GM12878 (cell line): ENCODE results near the gene PLPPR1. TPM values are rescaled to one million over a fixed set of nuclear protein-coding genes. Genes with fewer than 3 reads are reported as not detected.

ENCODE experiments used
- ATAC-seq: fragments of 200-7000 bp; cut with Tn5 transposase; 3 replicates; pipeline ENCODE4 v1.9.1; 2020; ENCODE audit warnings: mild to moderate bottlenecking, moderate library complexity
- BruUV-seq: library from RNA; stranded (reverse); fragments of 400-500 nt; replicated peaks from 2 replicates; lab custom pipeline; 2021; lab: Mats Ljungman, UMichigan
- CTCF ChIA-PET: fragments of 300-600 bp; sonication (Branson Sonifier 250); formaldehyde crosslinking; extraction: SDS; loops from one replicate; lab custom pipeline; 2021; ENCODE audit warnings: inconsistent platforms; lab: Yijun Ruan, JAX
- POLR2A ChIA-PET: fragments of 350-600 bp; formaldehyde crosslinking; extraction: SDS; loops from one replicate; lab custom pipeline; 2021; ENCODE audit warnings: inconsistent platforms; lab: Charles Lee
- RAD21 ChIA-PET: fragments of 300-600 bp; sonication (Branson Sonifier 250); formaldehyde crosslinking; loops from one replicate; lab custom pipeline; 2023; ENCODE audit warnings: antibody characterized with exemption; ENCODE audit not compliant: unreplicated experiment; lab: Charles Lee
- SMC1A ChIA-PET: fragments of 300-600 bp; sonication (Branson Sonifier 250); formaldehyde crosslinking; loops from one replicate; lab custom pipeline; 2023; ENCODE audit not compliant: unreplicated experiment, uncharacterized antibody; lab: Charles Lee
- DNase-seq: peaks from one replicate; pipeline ENCODE4 v3.0.0-alpha.2; 2011; ENCODE audit warnings: low read depth, low spot score
- FAIRE-seq: peaks from 3 replicates; lab custom pipeline; 2011; peaks lifted over from hg19 to GRCh38; lab: Jason Lieb, UNC
- H2AFZ ChIP-seq: 2 replicates; pipeline ENCODE4 v1.6.0; 2011; ENCODE audit warnings: low read depth, low read length, control low read depth; ENCODE audit not compliant: control insufficient read depth
- H3K27ac ChIP-seq: 2 replicates; pipeline ENCODE4 v1.5.1; 2011; ENCODE audit warnings: control low read depth; ENCODE audit not compliant: control insufficient read depth, insufficient read depth
- H3K27me3 ChIP-seq, 2 experiments: replicated peaks in 1 of 2; 2 replicates each; pipeline versions ENCODE4 v1.6.0 to v1.6.1; 2011; ENCODE audit warnings: low read length in 1 of 2; ENCODE audit not compliant: control insufficient read depth in 2 of 2, insufficient read depth in 2 of 2
- H3K36me3 ChIP-seq, 2 experiments: 2 replicates each; pipeline ENCODE4 v1.5.1; 2011; ENCODE audit warnings: low read length in 1 of 2; ENCODE audit not compliant: control insufficient read depth in 2 of 2, insufficient read depth in 2 of 2
- H3K4me1 ChIP-seq: 2 replicates; pipeline ENCODE4 v1.6.1; 2011; ENCODE audit warnings: mild to moderate bottlenecking, low read length, moderate library complexity, mixed read lengths; ENCODE audit not compliant: control insufficient read depth, insufficient read depth
- H3K4me2 ChIP-seq: 2 replicates; pipeline ENCODE4 v1.6.0; 2011; ENCODE audit warnings: control low read depth; ENCODE audit not compliant: control insufficient read depth, insufficient read depth
- H3K4me3 ChIP-seq: fragments of 200-600 bp; sonication (generic); 2 replicates; pipeline ENCODE4 v1.5.1; 2016
- H3K79me2 ChIP-seq: 2 replicates; pipeline ENCODE4 v1.6.0; 2011; ENCODE audit warnings: low read length; ENCODE audit not compliant: control insufficient read depth, insufficient read depth
- H3K9ac ChIP-seq: 2 replicates; pipeline ENCODE4 v1.8.0; 2011; ENCODE audit warnings: low read length, control low read depth, mixed read lengths; ENCODE audit not compliant: control insufficient read depth, insufficient read depth
- H3K9me3 ChIP-seq: replicated peaks from 3 replicates; pipeline ENCODE4 v1.5.1; 2011; ENCODE audit warnings: mild to moderate bottlenecking, low read length; ENCODE audit not compliant: control insufficient read depth, insufficient read depth
- H4K20me1 ChIP-seq: 2 replicates; pipeline ENCODE4 v1.6.0; 2011; ENCODE audit not compliant: control insufficient read depth, insufficient read depth
- BMI1 ChIP-seq: fragments of 450-650 bp; IDR thresholded peaks from 2 replicates; pipeline ENCODE4 v1.6.1; 2016; ENCODE audit warnings: mild to moderate bottlenecking, moderate library complexity, borderline replicate concordance
- CBX3 ChIP-seq: fragments of 200-600 bp; sonication (generic); IDR thresholded peaks from 2 replicates; pipeline ENCODE4 v1.6.1; 2016; ENCODE audit warnings: low read depth, borderline replicate concordance
- E2F4 ChIP-seq: IDR thresholded peaks from 2 replicates; pipeline ENCODE4 v1.6.1; 2012; ENCODE audit warnings: low read depth, low read length, improper control_type of control experiment
- ELK1 ChIP-seq: IDR thresholded peaks from 2 replicates; pipeline ENCODE4 v1.6.1; 2012; ENCODE audit warnings: low read depth, low read length, improper control_type of control experiment
- HDAC2 ChIP-seq: fragments of 200-600 bp; sonication (generic); IDR thresholded peaks from 2 replicates; pipeline ENCODE4 v1.6.1; 2017
- IKZF1 ChIP-seq: fragments of 450-650 bp; conservative IDR thresholded peaks from 2 replicates; pipeline ENCODE4 v1.6.1; 2017; ENCODE audit warnings: antibody characterized with exemption, mild to moderate bottlenecking
- JUNB ChIP-seq: IDR thresholded peaks from 2 replicates; pipeline ENCODE4 v1.6.1; 2016; ENCODE audit warnings: antibody characterized with exemption, mild to moderate bottlenecking
- MAX ChIP-seq: IDR thresholded peaks from 2 replicates; pipeline ENCODE4 v1.6.1; 2012; ENCODE audit warnings: low read depth, low read length, improper control_type of control experiment
- MTA3 ChIP-seq: IDR thresholded peaks from 2 replicates; pipeline ENCODE4 v1.6.1; 2012; ENCODE audit warnings: low read length, inconsistent platforms, borderline replicate concordance
- NFXL1 ChIP-seq: fragments of 450-650 bp; IDR thresholded peaks from 2 replicates; pipeline ENCODE4 v1.6.1; 2017; ENCODE audit warnings: antibody characterized with exemption, mild to moderate bottlenecking, borderline replicate concordance
- NR2F1 ChIP-seq: fragments of 450-650 bp; conservative IDR thresholded peaks from 2 replicates; pipeline ENCODE4 v1.6.1; 2017; ENCODE audit warnings: mild to moderate bottlenecking
- POLR2AphosphoS2 ChIP-seq: IDR thresholded peaks from 2 replicates; pipeline ENCODE4 v1.6.1; 2011; ENCODE audit warnings: low read depth, mild to moderate bottlenecking, low read length, improper control_type of control experiment, moderate library complexity
- RUNX3 ChIP-seq: IDR thresholded peaks from 2 replicates; pipeline ENCODE4 v1.6.1; 2012; ENCODE audit warnings: low read length, inconsistent platforms
- SPI1 ChIP-seq: IDR thresholded peaks from 2 replicates; pipeline ENCODE4 v1.6.1; 2011; ENCODE audit warnings: low read depth, mild to moderate bottlenecking, low read length, moderate library complexity, borderline replicate concordance; ENCODE audit not compliant: insufficient read depth
- USF1 ChIP-seq: IDR thresholded peaks from 2 replicates; pipeline ENCODE4 v1.6.1; 2011; ENCODE audit warnings: borderline replicate concordance, low read depth, mild to moderate bottlenecking, moderate library complexity, mixed read lengths, low read length; ENCODE audit not compliant: insufficient read depth; ENCODE audit errors: extremely low read length
- WRNIP1 ChIP-seq: IDR thresholded peaks from 2 replicates; pipeline ENCODE4 v1.6.1; 2011; ENCODE audit warnings: low read depth, low read length, improper control_type of control experiment, borderline replicate concordance
- ZNF207 ChIP-seq: fragments of 450-650 bp; IDR thresholded peaks from 2 replicates; pipeline ENCODE4 v1.6.1; 2014; ENCODE audit warnings: antibody characterized with exemption, mild to moderate bottlenecking, borderline replicate concordance
- WGBS: methylation state at CpG from one replicate; pipeline ENCODE4 v1.1.6; 2016; ENCODE audit warnings: low lambda C conversion rate; ENCODE audit not compliant: insufficient replicate concordance, insufficient coverage; ENCODE audit errors: missing lambda C conversion rate; 5-methylcytosine and 5-hydroxymethylcytosine counted together
- in situ Hi-C: fragments of 300-500 bp; cut with MboI; formaldehyde crosslinking; loops from 9 replicates; pipeline ENCODE4 v1.14.3; 2018; ENCODE audit warnings: mixed read lengths
- intact Hi-C: fragments of 100-400 bp; cut with micrococcal nuclease; formaldehyde crosslinking; loops from one replicate; pipeline ENCODE4 v1.14.2; 2022; ENCODE audit not compliant: unreplicated experiment
- polyA plus RNA-seq, 11 experiments: library from polyadenylated mRNA; depleted of rRNA in 4 of 11; unstranded in 6 of 11; stranded (reverse) in 5 of 11; fragments of >200 nt; fragmentation: Nextera tagmentation in 4 of 11; fragmentation: Illumina TruSeq in 1 of 11; extraction: Ambion mirVana in 4 of 11; extraction: Trizol in 1 of 11; gene quantifications; 1 replicate in 1 of 11; 2 replicates in 10 of 11; pipeline versions ENCODE4 v1.2.1 to v1.2.3, GENCODE V29; 2011 to 2016; ENCODE audit warnings: inconsistent platforms in 2 of 11, missing spikeins in 2 of 11, low read depth in 1 of 11
- total RNA-seq, 4 experiments: library from RNA; depleted of rRNA in 3 of 4; stranded (reverse); fragments of >200 nt in 3 of 4; fragmentation: Illumina TruSeq in 1 of 4; extraction: Trizol in 1 of 4; gene quantifications; 2 replicates each; pipeline versions ENCODE4 v1.2.1 to v1.2.3, GENCODE V29; 2013 to 2021

The PLPPR1 gene
- total and polyA plus RNA-seq, 10 of the 15 experiments (the other 5 are each of a cell fraction or from before 2014, with no cell fraction given): 0.69 TPM; not detected in 9

GRCh38 chr9:101315112-101315450 is 286.6 kb downstream of the PLPPR1 start:
- Histone ChIP-seq H3K4me3 (no peak overlapping the region), H2AFZ (no peak overlapping the region), H4K20me1 (no peaks in the 10 kb centered on the region), H3K27ac (no peak overlapping the region), H3K9me3 (no peaks in the 10 kb centered on the region), H3K4me2 (no peak overlapping the region), H3K79me2 (no peaks in the 10 kb centered on the region), H3K27me3 (no peaks in the 10 kb centered on the region), H3K36me3 (no peaks in the 10 kb centered on the region), H3K4me1 (no peaks in the 10 kb centered on the region), H3K9ac (no peak overlapping the region)
- POLR2A ChIA-PET: no interaction called here
- in situ Hi-C loops (no loop called here), intact Hi-C loops (no loop called here)
- CTCF ChIA-PET: interaction anchor here (0.6 to 4.8 kb wide), 2 partner anchors 192 to 714 kb away, joined by 4 to 56 read pairs; no protein-coding TSS in a partner anchor
- TF ChIP-seq JUNB (no peak), IKZF1 (no peak), MTA3 (no peak), CBX3 (no peak), HDAC2 (no peak), ZNF207 (no peak), NR2F1 (no peak), ELK1 (no peak), NFXL1 (no peak), MAX (no peak), WRNIP1 (no peak), E2F4 (no peak), USF1 (no peak), RUNX3 (no peak), SPI1 (no peak), POLR2AphosphoS2 (no peak), BMI1 (no peak)
- ATAC-seq: no peak
- SMC1A ChIA-PET: no interaction called here
- BruUV-seq: no TSS peak
- no peak for FAIRE-seq
- no peak for DNase-seq
- WGBS: 33% methylated on average over 2 of the region's 2 CpGs
- RAD21 ChIA-PET: interaction anchor here (0.7 kb wide), 1 partner anchor 533 kb away, joined by 5 read pairs; no protein-coding TSS in a partner anchor
